G401.6 (cell line): Measurements from ENCODE around the gene THADA.

ENCODE experiments used
- FAIRE-seq: peaks from 2 replicates; lab custom pipeline; 2012; peaks lifted over from hg19 to GRCh38; lab: Jason Lieb, UNC

Gene THADA

DNA sequence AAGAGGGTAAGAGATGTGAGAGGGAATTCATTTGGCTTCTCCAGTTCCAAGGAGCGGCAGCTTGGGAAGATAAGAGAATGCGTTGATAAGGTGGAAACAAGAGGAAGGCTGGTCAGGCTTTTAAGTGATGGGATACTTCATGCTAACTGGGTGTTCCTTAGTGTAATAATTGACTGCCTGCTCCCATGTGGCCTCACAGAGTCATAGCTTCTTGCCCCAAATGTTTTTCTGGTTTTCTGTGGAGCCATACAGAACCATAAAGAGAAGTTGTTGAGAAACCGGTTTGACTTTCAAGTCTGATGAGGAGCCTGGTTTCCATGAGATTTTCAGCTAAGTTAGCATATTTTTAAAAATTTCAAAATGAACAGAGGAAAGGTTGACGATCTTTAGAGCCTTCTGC is 272.0 kb downstream of the THADA start:
- FAIRE-seq, result no peak

DNA sequence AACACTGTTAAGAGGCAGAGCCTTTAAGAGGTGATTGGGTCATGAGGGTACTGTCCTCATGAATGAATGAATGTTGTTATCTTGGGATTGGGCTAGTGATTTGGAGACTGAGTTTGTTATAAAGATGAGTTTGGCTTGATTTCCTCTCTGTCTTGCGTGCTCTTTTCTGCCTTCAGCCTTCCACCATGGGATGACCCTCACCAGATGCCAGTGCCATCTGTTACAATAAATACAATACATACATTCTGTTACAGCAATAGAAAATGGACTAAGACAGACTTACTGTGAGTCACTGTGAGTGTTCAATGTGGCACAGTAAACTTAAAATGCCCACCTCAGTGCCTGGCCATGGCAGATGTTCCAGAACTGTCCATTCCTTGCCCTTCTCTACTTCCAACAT is 274.4 kb downstream of the THADA start:
- FAIRE-seq, result no peak

DNA sequence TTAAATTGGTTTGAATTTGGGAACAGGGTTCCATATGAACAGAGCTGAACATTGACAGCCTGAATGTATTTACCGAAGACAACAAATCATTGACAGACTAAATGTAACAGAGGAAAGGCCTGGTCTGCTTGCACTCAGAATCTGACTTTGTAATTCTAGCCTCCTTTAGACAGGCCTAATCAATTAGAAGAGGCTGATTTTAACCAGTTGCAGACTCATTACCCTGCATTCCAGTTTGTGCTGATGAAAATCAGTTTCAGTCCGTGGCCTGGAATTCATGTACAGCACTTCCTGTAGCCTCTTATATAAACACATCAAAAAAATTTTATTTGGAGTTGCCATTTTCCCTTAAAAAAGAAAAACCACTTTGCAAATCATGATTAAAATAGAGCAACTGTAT is 276.3 kb downstream of the THADA start:
- FAIRE-seq, result no peak

DNA sequence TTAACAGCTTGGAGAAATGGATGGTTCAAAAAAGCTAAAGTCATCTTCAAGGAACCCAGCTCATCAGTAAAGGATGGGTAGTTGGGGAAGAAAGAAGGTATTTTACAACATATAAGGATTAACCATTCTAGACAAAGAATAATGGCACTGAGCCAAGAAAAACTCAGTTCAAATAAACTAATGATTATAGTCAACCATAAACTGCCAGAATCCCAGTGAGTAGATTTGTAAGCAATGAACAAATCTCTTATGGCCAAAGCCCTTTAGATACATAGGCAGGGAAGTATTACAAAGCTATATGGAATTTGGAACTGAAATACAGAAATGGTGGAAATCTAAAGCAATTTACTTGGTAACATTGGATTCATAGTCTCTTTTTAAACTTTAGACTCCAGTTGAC is 277.0 kb downstream of the THADA start:
- FAIRE-seq, result no peak

DNA sequence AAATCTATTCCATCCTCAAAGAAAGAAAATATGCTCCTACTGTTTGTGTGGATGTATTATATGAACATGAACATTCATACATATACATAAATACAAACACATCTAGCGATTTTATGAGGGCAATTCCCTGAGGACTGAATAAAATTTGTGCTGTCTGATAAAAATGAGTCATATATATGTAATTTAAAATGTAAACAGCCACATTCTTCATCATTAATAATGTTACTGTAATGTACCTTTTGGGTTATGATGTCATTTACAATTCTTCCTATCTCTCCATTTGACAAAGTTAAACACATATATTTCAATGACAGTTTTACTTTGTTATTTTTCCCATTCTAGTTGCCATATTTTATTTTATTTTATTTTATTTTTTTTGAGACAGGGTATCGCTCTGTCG is 278.2 kb downstream of the THADA start:
- FAIRE-seq, result no peak

DNA sequence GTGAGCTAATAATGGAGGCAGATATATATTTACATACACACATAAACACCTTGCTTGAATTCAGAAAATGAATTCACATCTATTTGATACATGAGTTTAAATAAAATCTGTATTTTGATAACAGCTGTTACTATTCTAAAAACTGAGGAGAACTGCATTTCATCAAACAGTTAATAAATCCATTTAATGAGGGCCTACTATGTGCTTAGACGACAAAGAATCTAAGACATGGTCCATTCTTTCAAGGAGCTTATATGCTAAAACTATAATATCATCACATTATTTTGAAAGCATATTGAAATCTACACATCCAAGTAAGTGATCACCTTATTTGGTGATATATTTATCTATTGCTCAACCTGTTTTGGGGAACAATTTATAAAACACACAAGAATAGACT is 278.6 kb downstream of the THADA start:
- FAIRE-seq, result no peak

DNA sequence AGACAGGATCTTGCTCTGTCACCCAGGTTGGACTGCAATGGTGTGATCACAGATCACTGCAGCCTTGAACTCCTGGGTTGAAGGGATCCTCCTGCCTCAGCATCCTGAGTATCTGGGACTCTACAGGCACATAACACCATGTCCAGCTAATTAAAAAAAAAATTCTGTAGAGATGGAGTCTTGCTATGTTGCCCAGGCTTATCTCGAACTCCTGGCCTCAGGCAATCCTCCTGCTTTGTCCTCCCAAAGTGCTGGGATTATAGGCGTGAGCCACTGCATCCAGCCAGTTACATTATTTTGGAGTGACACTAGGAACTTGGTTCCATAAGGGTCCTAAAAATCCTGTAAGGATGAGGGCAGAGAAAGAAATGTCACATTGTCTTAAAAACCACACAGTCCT is 280.4 kb downstream of the THADA start:
- no peak for FAIRE-seq

DNA sequence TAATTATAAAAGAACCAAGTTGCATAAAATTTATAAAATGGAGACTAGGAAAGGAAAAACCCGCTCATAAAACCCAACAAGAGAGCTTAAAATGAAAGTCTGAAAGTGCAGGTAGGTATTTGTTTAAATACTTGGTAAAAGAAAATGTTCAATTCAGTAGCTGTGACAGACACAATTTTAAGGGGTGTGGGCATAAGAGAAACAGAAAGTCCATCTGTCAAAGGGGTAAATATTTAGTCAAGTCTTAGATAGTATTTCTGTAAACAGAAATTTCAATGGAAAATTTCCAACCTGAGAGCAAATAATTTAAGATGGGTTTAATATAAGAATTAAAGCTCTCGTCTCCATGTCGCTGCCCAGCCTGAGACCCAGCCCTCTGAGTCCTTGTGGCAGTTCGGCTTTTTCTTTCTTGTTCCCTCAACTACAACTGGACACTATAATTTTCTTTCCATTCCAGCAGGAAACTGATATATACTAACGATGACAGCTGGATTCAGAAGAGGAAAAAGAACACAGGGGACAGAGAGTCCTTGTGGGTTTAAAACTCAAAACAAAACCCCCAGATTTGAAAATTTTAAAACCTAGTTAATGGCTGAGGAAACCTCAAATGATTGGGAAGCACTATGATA is 281.4 kb downstream of the THADA start:
- no peak for FAIRE-seq

DNA sequence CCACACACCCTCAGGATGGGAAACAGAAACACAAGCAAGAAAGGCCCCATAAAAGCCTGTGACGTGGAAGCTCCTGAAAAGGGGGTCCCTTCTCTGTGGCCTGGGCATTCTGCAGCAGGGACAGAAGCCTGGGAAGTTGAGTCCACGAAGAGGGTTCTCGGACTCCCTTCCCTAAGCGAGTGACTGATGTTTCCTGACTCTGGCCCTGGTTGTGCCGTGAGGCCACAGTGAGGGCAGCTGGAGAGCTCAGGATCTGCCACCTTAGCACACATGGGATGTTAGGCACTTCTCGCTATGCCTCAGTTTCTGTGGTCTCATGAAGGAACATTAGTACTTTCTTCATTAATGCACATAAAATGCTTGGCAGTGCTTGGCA is 282.2 kb downstream of the THADA start:
- no peak for FAIRE-seq

DNA sequence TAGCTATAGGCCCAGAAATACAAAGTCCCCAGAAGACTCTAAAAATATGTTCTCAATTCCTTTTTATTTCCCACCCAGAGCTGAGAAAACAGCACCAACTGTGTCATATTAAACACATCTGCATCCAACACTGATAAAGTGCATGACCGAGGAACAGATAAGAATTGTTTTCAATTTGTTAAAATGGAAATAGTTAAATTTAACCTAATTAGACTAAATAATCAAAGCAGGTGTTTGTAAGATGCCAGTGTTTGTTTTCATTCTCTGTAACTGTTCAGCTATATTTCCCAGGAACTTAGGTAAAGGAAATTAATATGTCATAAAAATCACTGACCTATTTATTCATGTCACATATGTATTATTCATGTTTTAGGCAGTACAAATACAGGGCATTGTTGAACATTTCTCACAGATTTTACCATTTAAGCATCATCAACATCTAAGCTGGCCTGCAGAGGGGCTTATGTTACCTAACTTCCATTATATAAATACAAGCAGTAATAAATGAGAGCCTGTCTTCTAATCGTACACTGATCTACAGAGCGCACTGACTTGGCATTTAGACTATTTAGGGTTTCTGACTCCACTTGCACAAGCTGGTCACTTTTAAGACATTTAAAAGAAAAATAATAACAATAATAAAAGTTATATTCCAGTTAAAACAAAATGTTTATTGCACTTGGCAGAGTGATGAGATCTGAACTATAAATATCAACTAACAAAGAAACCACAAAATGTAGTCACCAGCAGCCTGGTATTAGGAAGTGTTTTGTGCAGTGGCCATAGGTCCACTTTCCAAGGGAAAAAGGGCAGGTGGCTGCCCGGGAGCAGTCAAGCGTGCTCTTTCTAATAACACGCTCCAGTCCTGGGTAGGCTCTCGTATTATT is 282.8 kb downstream of the THADA start:
- FAIRE-seq, result no peak

DNA sequence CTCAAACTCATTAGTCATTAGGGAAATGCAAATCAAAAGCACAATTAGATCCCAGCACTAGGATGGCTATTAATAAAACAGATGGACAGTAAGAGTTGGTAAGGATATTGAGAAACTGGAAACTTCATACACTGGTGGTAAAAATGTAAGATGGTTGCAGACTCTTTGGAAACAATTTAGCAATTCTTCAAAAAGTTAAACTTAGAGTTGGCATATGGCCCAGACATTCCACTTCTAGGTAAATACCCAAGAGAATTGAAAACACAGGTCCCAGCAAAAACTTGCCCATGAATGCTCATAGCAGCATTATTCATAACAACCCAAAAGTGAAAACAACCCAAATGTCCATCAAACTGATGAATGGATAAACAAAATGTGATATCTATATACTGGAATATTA is 284.6 kb downstream of the THADA start:
- FAIRE-seq, result no peak

DNA sequence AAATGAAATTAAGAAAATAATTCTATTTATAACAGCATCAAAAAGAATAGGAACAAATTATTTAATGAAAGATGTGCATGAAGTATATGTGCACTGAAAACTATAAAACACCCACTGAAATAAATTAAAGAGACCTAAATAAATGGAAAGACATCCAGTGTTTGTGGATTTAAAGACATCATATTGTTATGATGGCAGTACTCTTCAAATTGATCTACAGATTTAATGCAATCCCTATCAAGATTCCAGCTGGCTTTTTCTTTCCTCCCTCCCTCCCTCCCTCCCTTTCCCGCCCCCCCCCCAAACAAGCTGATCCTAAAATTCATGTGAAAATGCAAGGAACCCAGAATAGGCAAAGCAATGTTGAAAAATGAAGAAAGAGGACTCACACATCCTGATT is 285.9 kb downstream of the THADA start:
- no peak for FAIRE-seq

DNA sequence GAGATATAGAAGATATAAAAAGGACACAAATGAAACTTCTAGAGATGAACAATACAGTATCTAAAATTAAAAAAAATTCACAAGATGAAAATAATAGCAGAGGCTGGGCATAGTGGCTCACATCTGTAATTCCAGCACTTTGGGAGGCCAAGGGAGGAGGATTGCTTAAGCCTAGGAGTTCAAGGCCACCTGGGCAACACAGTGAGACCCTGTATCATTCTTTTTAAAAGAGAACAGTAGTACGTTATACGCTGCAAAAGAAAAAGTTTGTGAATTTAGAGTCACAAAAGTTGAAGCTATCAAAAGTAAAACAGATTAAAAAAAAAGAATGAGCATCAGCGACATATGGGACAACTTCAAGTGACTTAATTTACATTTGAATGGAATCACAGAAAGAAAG is 287.9 kb downstream of the THADA start:
- no peak for FAIRE-seq

DNA sequence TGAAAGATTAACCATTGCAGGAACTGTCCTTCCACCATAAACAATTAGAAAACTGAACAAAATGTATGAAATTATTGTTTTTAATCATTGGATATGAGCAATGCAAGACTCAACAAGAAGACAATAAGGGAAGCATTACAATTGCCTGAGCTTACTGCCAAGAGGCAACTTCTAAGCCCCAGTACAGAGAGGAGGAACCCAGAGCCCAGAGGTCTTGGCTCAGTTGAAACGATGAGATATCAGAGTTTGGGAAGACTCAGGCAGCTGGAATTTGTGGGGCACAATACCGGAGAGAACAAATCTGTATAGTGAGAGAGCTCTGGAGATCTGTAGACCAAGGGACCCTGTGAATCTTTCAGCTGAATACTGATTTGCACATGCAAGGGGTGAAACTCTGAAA is 288.8 kb downstream of the THADA start:
- FAIRE-seq, result no peak

DNA sequence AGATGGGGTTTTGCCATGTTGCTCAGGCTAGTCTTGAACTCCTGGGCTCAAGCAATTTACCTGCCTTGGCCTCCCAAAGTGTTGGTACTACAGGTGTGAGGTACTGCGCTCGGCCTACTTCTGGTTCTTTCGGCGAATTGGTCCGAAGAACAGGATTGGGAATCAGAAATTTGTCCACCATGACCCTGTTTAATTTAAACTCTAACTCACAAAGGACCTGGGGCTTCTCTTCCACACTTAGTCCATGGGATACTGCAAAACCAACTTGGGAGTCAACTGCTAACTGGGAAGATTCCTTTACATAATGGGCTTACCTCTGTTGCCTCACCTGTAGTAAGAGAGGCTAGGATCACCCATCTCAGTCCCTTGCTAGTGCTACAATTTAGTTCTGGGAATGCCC is 289.6 kb downstream of the THADA start:
- no peak for FAIRE-seq

DNA sequence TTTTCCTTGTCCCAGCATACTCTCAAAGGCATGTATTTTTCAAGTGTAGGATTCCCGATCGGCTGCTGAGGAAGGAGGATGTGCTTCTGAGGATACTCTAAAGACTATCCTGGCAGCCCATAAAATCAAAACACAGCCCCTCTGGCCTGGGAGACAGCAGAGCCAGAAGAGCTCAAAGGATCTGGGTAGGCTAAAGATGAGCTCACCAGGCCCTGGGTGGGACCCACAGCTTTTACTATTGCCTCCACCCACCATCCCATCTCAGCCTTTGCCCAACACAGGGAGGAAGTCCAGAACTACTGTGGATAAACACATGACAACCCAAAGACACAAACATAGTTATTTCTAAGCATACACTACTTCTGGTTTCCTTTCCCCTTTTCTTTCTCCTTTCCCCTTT is 290.3 kb downstream of the THADA start:
- no peak for FAIRE-seq

DNA sequence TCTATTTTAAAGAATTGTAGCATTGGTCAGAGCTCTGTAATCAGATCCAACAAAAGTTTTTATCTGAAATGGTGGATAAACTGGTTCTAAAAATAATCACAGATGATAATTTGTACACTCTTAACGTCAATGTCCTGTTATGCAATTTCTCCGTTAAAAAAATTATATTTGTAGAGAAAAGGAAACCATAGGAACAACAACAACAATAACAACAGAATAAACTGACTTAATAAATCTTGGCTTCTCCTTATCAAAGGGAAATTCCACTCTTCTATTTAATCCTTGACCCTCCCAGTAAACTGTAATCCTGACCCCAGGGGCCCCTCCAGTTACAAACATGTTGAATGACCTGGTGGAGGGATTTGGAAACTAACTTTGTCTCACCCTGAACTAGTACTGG is 290.8 kb downstream of the THADA start:
- no peak for FAIRE-seq

DNA sequence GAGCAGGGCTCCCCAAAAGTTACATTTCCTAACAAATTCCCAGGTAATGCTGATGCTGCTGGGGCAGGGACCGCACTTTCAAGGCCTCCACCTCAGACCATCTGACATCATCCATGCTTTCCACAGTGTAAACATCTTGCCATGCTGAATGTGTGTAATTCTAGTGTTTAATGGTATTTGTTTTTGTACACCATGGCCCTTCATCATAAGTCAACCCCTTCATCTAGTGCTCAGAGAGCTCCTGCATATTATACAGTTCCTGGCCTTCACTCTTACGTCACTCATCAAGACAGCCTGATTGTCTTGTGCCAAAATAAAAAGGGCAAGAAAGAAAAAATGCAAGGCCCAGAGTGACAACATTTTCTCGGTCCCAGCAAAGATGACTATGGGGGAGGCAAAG is 291.9 kb downstream of the THADA start:
- no peak for FAIRE-seq

DNA sequence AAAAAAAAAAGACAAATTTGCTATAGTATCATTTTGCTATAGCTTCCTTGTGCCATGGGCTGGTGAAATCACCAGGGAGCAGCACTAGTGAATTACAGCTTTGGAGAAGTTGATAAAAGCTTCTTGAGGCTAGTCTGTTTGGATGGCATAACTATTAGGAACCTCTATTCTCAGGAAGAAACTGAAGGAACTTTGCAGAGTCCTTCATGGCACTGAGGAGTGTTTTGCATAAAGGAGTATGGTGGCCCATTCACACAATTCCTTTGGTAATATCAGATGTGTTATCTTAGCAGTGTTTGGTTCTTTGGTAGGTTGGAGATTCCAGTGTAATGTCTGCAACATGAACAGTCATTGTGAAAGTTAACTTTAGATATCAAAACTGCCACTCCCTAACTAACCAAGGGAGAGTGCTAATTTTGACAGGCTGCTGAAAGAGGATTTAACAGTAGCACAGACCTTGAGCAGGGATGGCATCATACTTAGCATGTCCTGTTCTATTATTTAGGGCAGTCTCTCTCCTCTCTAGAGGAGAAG is 292.8 kb downstream of the THADA start:
- no peak for FAIRE-seq

DNA sequence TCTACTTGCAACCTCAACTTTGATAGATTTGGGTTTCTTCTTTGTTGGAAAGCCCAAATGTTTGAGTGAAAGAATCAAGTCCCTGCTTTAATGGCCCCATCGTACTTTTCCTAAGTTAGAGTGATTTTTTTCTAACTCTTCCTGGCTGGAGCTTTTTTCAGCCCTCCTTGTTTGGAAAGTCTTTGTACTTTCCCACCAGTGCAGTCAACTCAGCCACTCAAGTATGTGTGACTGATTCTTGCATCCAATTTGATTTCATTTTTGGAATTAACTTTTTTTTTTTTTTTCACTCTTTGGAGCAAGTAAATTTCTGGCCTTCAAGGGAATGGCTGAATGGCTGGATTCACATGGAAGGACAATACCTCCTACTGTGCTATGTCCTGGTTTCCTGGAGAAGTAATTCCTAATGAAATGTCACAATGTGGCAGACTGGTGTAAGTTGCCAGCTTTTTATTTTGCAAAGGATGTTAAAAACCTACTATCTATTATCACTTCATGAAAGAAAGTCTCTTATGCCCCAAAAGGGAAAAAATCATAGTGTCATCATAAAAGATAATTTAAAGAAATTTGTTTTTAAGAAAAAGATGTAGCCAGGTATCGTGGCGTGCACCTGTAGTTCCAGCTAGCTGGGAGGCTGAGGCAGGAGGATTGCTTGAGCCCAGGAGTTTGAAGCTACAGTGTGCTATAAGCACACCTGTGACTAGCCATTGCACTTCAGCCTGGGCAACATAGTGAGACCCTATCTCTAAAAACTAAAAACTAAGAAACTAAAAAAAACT is 293.5 kb downstream of the THADA start:
- no peak for FAIRE-seq

DNA sequence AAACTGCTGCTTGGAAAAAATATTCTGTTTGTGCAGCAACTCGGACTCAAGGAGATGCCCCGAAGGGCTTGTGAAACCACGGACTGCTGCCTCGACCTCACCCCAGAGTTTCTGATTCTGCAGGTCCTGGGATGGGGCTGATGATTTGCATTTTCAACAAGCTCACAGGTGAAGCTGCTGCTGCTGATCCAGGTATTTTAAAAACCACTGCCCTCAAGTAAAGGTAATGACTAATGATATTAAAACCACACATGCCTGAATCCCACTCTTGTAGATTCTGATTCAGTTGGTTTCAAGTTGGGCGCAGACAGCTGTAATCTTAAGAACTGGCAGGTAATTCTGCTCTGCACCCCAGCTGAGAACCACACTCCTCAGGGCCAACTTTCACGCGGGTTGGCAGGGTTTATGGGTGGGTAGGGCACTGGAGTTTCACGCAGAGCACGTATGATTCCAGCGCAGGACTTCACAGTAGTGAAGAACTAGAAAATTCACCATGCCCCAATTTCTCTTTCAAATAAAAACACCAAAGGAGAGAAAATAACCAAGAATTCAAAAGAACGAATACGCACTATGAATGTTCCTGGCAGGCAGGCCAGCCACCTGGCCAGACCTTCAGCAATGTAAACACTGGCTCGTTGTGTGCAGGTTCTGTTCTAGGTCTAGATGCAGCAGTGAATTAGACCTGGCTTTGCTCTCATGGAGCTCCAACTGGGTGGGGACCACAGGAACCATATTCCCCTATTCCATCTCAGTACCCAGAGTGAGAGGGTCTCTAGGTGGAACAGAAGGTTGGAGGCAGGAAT is 294.9 kb downstream of the THADA start:
- no peak for FAIRE-seq

DNA sequence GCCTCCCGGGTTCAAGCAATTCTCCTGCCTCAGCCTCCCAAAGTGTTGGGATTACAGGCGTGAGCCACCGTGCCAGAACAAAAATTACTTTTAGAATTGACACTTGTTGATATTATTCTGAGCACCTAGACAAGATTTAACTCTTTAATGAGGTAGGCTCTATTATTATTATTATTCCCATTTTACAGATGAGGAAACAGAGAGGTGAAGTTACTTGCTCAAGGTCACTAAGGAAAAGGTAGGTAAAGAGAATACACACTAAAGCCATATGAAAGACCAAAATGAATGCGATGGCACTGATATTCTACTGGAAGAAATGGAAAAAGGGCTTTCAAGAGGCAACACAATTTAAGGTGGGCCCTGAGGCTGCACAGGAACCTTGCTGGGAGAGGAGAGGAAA is 295.6 kb downstream of the THADA start:
- no peak for FAIRE-seq
